Measurements from ENCODE around the gene C7orf33.

The C7orf33 gene

DNA sequence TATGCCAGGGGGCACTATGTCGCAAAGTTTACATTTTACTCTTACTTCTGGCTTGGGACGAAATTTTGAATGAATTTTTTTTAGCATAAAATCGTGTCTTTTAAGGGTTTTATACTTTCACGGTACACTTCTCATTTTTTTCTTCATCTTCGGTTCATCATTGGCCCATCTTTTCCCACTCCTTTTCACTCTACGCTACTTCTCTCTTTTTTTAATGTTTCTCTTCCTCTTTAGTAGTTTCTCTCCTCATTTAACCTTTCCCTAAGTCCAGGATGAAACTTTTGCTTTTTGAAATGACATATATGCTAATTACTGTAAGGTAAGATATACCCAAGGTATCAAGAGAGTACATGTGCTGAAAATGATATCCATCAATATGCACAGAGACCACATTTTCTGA lies 39.5 kb downstream of the C7orf33 start:
- DNase-seq: no peak

DNA sequence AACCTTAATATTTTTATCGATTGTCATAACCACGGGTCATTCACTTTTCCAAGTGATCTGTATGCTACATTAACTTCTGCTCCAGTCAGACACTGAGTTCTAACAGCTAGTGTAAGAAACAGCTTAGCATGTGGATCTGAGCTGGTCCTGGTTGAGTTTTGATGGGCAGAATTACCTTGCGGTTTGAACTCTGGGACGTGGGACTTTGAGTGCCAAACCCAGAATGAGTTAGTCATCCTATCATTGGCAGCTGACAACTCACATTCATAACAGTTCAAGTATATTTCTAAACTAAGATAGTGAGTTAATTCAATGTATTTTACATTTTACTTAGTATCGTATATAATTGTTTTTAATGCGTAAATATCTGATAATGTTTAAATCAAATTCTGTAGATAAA lies 43.2 kb downstream of the C7orf33 start:
- no peak for DNase-seq

GRCh38 chr7:148637094-148637493 lies 46.5 kb downstream of the C7orf33 start:
- DNase-seq: no peak

GRCh38 chr7:148645898-148646297 lies 55.3 kb downstream of the C7orf33 start:
- DNase-seq: no peak

- DNase-seq: no peak
Observed at GRCh38 chr7:148650232-148650858, 59.8 kb downstream of the C7orf33 start.

DNA sequence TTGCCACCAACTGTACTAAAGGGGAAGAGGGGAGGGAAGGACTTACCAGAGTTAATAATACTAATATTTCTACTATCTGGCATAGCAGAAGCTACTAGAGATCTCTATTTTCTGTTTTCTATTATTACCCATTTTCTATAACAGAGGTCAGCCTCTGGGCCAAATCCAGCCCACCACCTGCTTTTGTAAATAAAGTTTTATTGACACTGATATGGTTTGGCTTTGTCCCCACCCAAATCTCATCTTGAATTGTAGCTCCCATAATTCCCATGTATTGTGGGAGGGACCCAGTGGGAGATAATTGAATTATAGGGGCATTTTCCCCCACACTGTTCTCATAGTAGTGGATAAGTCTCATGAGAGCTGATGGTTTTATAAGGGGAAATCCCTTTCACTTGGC lies 62.2 kb downstream of the C7orf33 start:
- DNase-seq: no peak

- no peak for DNase-seq
Observed at GRCh38 chr7:148657929-148658328, 67.4 kb downstream of the C7orf33 start.

GRCh38 chr7:148661471-148661870 lies 70.9 kb downstream of the C7orf33 start:
- no peak for DNase-seq

- DNase-seq: no peak
Observed at GRCh38 chr7:148662646-148663045, 72.1 kb downstream of the C7orf33 start.

GRCh38 chr7:148664324-148664723 lies 73.8 kb downstream of the C7orf33 start:
- no peak for DNase-seq

GRCh38 chr7:148665221-148665620 lies 74.7 kb downstream of the C7orf33 start:
- no peak for DNase-seq
